CD4-positive, alpha-beta T cell treated with Interferon alpha-2 for 1 hour (primary cell): Measurements from ENCODE around the gene STX2.

Experiments used
- DNase-seq, 2 donors: peaks; one replicate each; pipeline ENCODE4 v3.0.0-alpha.2; 2020 to 2022

Gene STX2

GRCh38 chr12:130829391-130830245 lies 9.4 kb downstream of the STX2 start:
- no peak for DNase-seq

- DNase-seq = no peak
These were observed 10.2 kb downstream of the STX2 start for GRCh38 chr12:130828895-130829294.

- no peak for DNase-seq
These were observed 11.6 kb downstream of the STX2 start for GRCh38 chr12:130827432-130827831.

GRCh38 chr12:130826151-130826801 lies 12.8 kb downstream of the STX2 start:
- peak; percentile 60 to 75 for DNase-seq

- no peak for DNase-seq
These were observed 13.3 kb downstream of the STX2 start for GRCh38 chr12:130825771-130826150.

- no peak for DNase-seq
These were observed 19.4 kb downstream of the STX2 start for GRCh38 chr12:130819681-130820080.

- peak; percentile 62 to 77 for DNase-seq
These were observed 20.1 kb downstream of the STX2 start for GRCh38 chr12:130818635-130819576.

- no peak for DNase-seq
These were observed 20.8 kb downstream of the STX2 start for GRCh38 chr12:130818272-130818634.

- no peak for DNase-seq
These were observed 21.2 kb downstream of the STX2 start for GRCh38 chr12:130817804-130818203.

GRCh38 chr12:130816097-130816496 lies 23.0 kb downstream of the STX2 start:
- DNase-seq = no peak

GRCh38 chr12:130815028-130815741 lies 23.9 kb downstream of the STX2 start:
- no peak for DNase-seq

GRCh38 chr12:130813949-130814348 lies 25.1 kb downstream of the STX2 start:
- no peak for DNase-seq

- DNase-seq = no peak
These were observed 25.6 kb downstream of the STX2 start for GRCh38 chr12:130813436-130813835.

- no peak for DNase-seq
These were observed 29.3 kb downstream of the STX2 start for GRCh38 chr12:130809791-130810190.

GRCh38 chr12:130807309-130807708 lies 31.7 kb downstream of the STX2 start:
- DNase-seq = no peak

GRCh38 chr12:130806574-130806973 lies 32.5 kb downstream of the STX2 start:
- no peak for DNase-seq

- DNase-seq = no peak
These were observed 33.4 kb downstream of the STX2 start for GRCh38 chr12:130805635-130806034.

GRCh38 chr12:130804216-130804615 lies 34.8 kb downstream of the STX2 start:
- no peak for DNase-seq

GRCh38 chr12:130803702-130804101 lies 35.3 kb downstream of the STX2 start:
- no peak for DNase-seq

GRCh38 chr12:130800312-130800711 lies 38.7 kb downstream of the STX2 start:
- no peak for DNase-seq

GRCh38 chr12:130799051-130799450 lies 40.0 kb downstream of the STX2 start:
- no peak for DNase-seq

GRCh38 chr12:130796985-130797686 lies 41.9 kb downstream of the STX2 start:
- DNase-seq = peak; percentile 31 to 76
